ENCODE measurements around the gene OPCML. TPM values are rescaled to one million over a fixed set of nuclear protein-coding genes. Genes with fewer than 3 reads are reported as not detected.

The OPCML gene
- total RNA-seq, 1 experiment from 2014 or later = not detected

DNA sequence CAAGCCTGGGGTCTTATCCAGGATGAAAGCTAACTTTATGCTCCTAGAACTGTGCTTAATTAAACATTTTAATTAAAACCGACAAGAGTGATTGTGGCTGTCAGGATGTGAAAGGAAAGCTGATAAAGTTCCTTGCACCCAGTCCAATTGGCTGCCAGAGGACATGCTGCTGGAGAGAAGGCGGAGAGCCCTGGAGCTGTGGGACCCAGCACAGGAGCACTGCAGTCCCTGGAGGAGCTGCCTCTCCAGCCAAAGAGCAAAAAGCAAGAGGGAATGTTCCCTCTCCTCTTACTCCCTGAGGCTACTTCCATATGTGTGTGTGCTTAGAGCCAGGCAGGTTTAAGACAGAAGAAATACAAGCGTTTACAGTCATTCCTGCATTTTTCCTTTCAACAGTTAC lies 118.6 kb downstream of the OPCML start:
- no peak for DNase-seq (ENCODE audit: low read depth)

- DNase-seq (ENCODE audit: low read depth) = no peak
Measured at GRCh38 chr11:133409799-133410198, 122.5 kb downstream of the OPCML start.

DNA sequence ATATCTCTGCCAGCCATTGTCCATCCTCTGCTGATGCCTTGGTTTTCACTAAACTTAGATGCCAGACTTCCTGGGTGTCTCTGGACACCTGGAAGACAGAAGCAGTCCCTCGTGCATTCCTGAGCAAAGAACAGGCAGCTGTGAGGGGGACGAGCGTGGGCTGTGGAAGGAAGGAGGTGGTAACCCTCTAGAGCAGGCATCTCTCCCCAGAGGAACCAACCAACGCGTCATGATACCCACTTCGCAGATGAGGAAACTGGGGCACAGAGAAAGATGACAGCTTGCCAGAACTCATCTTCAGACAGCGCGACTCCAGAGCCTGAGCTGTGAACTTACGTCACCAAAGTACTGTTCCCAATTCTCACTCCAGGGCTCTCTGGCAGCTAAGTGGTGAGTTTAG lies 123.4 kb downstream of the OPCML start:
- DNase-seq (ENCODE audit: low read depth) = no peak

GRCh38 chr11:133408402-133408801 lies 123.9 kb downstream of the OPCML start:
- no peak for DNase-seq (ENCODE audit: low read depth)

- DNase-seq (ENCODE audit: low read depth) = no peak
Measured at GRCh38 chr11:133406489-133406888, 125.8 kb downstream of the OPCML start.

GRCh38 chr11:133403900-133404299 lies 128.4 kb downstream of the OPCML start:
- peak; percentile 22 for DNase-seq (ENCODE audit: low read depth)

DNA sequence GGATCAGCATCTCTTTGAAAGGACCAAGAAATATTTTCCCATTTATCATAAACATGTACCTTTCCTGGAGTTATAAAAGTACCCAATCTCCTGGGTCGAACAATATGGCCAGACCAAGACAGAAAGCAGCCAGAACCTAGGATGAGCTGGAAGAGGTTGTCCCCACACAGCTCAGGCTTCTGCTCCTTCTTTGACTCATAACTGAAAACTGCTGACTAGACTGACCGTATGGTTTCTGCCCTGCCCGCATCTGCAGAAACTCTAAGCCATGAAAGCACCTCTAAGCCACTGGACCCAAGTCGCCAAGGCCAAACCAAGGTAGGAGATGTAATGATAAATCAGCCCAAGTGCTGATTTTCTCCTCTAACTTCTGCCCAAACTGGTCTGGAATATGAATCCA lies 129.8 kb downstream of the OPCML start:
- no peak for DNase-seq (ENCODE audit: low read depth)

DNA sequence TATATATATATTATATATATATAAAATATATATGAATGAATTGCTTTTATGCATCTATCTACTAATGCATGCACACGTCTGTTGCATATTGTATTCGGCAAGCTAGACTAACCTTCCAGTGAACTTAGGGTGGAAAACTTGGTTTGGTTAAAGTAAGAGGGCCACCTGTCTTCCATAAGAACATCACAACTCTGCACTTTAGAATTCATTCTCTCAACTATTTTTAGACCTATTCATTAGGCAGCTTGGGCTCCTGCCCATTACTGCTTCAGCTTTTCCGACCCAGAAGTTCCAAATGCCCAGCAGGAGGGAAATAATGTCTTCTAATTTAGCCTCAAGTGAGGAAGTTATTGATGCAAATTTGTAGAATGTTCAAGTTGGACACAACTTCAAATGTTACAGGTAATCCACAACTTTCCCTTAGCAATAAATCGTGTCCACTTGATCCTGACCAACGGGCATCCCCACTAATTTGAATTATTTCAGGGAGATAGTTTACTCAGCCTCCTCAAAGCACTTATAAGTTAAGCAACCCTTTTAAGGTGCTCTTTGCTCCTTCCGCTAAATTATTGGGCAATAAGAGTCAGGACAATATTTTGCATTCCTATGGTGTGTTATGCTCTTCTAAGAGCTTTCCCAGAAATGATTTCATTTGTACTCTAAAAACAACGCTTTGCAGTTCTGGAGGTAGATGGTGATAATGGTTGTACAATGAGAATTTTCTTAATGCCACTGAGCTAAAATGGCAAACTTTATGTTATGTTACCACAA lies 132.3 kb downstream of the OPCML start:
- DNase-seq (ENCODE audit: low read depth) = no peak

- no peak for DNase-seq (ENCODE audit: low read depth)
Measured at GRCh38 chr11:133399294-133399693, 133.0 kb downstream of the OPCML start.

- DNase-seq (ENCODE audit: low read depth) = no peak
Measured at GRCh38 chr11:133390803-133391202, 141.5 kb downstream of the OPCML start.

- no peak for DNase-seq (ENCODE audit: low read depth)
Measured at GRCh38 chr11:133388975-133389568, 143.2 kb downstream of the OPCML start.

DNA sequence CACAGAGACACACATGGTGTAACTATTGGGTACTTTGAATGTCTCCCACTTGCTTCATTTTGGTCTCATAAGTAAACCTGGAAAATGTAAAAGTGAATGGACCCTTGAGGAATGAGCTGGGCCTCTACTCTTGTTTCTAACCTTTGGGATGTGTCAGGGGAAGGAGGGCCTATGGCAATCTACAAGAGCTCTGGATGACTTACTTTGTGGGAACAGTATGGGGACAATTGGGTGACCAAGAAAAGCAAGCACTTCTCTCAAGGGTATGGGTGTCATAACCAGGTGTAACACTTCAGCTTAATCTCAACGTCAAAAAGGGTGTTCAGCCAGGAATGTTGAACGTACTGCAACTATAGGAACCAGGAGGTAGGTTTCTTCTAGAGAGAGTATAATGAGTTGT lies 144.0 kb downstream of the OPCML start:
- DNase-seq (ENCODE audit: low read depth) = no peak

DNA sequence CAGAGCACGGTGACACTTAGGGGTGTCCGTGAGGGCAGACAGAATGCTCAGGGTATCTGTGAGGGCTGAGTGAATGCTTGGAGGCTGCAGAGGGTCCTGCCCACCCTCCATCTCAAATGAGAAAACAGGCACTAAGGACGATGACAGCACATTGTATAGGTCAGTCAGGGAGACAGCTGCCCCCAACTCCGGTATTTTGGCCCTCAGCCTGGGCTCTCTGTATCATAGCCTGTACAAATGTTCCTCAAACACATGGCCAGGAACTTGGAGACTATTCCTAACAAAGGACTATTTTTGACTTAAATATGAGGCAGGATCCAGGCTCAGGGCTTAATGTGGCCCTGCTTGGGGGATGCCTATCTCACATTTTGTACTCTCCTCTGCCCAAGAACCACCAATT lies 145.4 kb downstream of the OPCML start:
- no peak for DNase-seq (ENCODE audit: low read depth)

DNA sequence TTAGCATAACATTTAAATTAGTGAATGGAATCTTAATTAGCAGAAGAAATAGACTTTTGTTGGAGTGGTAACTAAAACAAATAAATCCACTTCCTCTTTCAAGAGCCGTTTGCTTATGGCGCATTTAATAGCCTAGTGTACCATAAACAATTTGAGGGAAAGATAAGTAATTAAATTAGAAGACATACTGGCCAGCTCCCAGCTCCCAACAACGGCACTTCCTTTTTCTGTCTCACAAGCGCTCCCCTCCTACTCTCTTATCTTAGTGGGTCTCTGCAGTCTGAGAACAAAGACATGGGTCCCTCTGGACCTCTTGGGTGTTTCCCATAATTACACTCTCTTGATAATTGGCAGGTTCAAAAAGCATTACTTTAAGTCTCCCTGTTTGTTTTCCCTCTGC lies 146.0 kb downstream of the OPCML start:
- no peak for DNase-seq (ENCODE audit: low read depth)

DNA sequence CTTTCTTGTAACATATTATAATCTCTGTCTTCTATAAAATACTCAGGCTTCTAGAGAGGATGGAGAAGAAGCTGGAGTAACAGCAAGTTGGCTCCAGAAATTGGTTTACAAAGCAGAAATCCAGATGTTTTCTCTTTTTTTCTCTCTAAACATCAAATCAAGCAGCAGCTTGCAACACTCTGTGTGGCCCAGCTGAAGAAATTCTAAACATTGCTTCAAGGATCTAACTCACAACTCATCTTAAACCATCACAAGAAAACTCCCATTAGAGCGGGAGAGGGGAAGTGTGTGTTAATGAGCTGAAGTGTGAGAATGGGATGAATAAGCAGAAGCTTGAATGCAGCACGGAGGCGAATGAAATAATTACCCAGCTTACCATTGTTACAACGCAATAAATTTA lies 146.5 kb downstream of the OPCML start:
- DNase-seq (ENCODE audit: low read depth) = no peak

GRCh38 chr11:133384731-133385130 lies 147.6 kb downstream of the OPCML start:
- no peak for DNase-seq (ENCODE audit: low read depth)

DNA sequence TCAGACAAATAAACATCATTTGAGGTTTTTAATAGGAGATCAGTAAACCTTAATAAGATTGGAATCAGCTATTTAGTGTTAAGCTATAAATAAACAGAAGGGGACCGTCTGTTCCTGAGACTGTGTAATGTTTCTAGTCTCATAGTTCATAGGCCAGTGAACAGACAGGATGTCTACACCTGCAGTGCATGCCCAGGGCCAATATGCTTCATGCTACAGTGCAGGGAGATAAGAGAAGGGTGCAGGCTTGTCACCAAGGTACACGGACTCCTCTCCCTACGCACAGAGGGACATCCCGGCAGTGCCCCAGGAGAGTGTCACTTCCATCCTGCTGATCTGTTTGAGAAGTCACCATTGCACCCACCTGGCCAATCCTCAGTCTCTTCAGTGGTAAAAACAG lies 148.6 kb downstream of the OPCML start:
- DNase-seq (ENCODE audit: low read depth) = no peak

- no peak for DNase-seq (ENCODE audit: low read depth)
Measured at GRCh38 chr11:133383201-133383600, 149.1 kb downstream of the OPCML start.

DNA sequence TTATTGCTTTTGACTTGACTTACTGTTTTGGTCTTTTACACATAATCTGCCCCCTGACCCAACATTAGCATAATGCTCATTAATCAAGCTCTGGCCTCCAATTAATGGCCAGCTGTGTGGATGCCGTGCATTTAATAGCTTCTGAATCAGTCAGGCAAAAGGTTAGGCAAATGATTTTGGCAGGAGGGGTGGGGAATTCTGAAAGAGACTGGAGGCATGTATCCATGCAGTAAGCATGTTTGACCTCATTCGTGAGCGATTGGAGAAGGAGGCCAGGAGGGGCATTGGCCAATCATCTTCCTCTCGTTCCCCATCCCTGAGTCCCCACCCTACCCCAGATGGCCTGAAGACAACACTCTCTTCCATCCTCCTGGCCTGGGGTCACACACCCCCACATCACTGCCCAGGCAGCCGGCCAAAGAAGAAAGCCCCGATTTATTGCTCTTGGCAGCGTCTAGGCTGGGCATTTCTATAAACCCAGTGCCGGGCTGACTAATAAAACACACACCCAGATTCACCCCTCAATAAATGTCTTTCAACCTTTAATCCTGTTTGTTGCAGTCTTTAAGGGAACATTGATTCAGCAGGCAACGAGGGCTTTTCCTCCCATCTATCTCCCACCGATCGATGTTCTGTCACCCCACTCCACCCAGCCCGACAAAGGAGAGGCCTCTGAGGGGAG lies 150.0 kb downstream of the OPCML start:
- peak; percentile 38 for DNase-seq (ENCODE audit: low read depth)

DNA sequence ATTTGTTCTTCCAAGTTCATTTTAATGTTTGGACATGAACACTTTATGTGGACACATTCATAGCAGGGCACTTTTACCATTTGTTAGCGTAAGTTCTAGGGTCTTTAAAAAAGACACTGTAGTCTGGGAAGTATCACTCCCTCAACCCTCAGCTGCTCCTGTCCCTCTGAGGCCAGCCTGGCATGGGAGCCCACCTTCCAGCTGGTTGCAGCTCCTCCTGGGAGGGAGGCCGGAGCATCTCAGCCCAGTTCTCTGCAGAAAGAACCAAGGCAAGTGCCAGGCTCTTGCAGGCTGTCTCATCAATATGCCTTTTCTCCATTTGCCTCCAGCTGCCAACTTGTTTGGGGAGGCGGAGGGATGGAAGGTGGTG lies 150.6 kb downstream of the OPCML start:
- DNase-seq (ENCODE audit: low read depth) = no peak

DNA sequence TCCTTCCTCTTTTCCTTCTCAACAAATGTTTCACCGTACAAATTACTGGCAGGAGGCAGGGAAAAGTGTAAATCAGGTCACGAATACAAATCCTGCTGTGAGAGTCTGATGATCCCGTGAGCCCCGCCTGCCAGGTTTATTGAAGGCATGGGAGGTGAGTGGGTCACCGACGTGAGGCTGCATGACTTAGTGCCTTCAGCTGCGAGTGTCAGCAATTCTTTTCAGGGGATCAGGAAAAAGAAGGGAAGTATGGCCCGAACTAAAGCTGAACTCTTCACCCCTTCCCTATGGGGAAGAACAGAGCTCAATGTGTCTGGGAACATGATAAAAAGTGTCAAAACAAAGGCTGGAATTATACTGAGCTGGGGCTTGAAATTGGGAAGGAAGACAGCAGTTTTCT lies 166.2 kb downstream of the OPCML start:
- no peak for DNase-seq (ENCODE audit: low read depth)

DNA sequence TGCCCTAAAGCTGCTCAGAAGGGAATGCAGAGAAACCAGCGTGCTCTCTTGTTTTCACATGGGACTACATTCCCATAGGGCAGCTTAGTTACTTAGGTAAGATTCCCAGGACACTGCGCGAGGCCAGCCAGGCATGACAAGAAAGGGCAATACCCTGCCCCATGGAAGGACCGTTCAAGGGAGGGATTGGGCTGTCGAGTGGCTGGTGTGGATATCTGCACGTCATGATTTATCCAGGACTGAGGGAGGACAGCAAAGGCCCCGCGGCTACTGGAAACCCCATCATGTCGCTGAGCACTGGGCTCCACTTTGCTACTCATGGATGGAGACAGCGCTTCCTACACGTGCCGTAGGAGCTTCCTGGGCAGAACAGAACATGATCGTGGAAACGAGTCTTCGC lies 169.4 kb downstream of the OPCML start:
- no peak for DNase-seq (ENCODE audit: low read depth)

DNA sequence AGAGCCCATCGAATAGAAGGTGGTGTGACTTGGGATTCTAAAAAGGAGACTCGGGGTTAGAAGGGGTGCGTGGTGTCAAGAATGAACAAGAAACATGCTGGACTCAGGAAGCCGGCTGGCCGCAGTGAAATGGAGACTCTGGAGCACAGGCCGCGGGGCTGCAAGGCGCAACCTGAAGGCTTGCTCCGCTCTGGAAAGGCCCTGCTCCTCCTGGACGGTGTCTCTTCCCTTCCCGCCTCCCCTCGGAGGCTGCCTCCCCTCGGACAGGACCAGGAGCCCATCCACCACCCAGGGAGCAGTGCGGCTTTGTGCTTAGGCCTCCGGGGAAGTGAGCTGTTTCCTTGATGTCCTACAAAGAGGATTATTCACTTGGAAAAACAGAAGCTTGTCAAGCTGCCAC lies 170.1 kb downstream of the OPCML start:
- no peak for DNase-seq (ENCODE audit: low read depth)

Measured in Daoy (cell line).